SKM-1 treated with dmso at 0.1 percent for 144 hours (cell line): ENCODE results near the gene TTLL12.

Experiments used
- DNase-seq: peaks from one replicate; lab custom pipeline; 2025; ENCODE audit not compliant: unreplicated experiment; lab: John Stamatoyannopoulos, UW

TTLL12 gene

GRCh38 chr22:43129426-43130425, 57.2 kb downstream of the TTLL12 start:
- peak; percentile 25 for DNase-seq

- no peak for DNase-seq
Observed at GRCh38 chr22:43128928-43129424, 58.0 kb downstream of the TTLL12 start.

GRCh38 chr22:43128116-43128515, 58.8 kb downstream of the TTLL12 start:
- no peak for DNase-seq

GRCh38 chr22:43127166-43127908, 59.6 kb downstream of the TTLL12 start:
- no peak for DNase-seq

GRCh38 chr22:43126501-43127165, 60.3 kb downstream of the TTLL12 start:
- DNase-seq = no peak

GRCh38 chr22:43118953-43119458, 67.9 kb downstream of the TTLL12 start:
- no peak for DNase-seq

- no peak for DNase-seq
Observed at GRCh38 chr22:43118024-43118849, 68.7 kb downstream of the TTLL12 start.

- no peak for DNase-seq
Observed at GRCh38 chr22:43116932-43117331, 70.0 kb downstream of the TTLL12 start.
